ENCODE results near the gene RGMB.
A peak's percentile ranks its signal among the peaks of the same experiment; 100 is the strongest.

Gene RGMB

DNA sequence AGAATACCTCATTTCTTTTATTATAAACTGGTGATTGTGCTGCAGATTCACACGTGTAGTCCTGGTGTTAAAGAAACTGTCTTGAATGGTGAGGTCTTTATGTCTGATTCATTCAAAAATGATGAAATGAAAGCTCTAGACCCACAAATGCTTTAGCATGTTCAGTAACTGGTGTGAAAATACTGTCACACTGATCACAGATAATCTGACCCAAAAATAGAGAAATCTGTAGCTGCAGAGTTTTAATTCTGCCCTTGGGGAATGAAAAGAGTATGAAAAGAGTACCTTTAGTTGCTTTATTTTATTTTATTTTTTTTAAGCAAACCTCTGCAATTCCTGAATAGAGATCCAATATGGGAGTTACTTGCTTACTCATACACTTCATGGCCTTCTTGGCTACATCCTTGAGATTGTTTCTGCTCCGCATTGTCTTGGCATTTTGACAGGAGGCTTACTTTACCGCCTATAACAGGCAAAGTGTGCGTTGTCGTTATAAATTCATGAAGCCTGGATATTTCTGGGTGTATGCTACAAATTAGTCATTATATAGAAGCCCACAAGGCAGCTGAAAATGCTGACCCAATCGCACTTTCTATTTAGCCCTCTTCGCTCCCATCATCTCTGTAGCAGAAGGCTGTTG lies 2.7 kb downstream of the RGMB start:
- Histone ChIP-seq H3K36me3 (ENCODE audit: insufficient read depth, low read length) (peaks cover 20% of the 10 kb centered on the region), H3K4me3 (peak overlapping the region; percentile 96), H3K9ac (ENCODE audit: insufficient read length) (no peak overlapping the region), H3K27ac (no peak overlapping the region), H3K9me3 (ENCODE audit: low read depth, low read length) (no peaks in the 10 kb centered on the region)
- TF ChIP-seq FOXP2 (optimal IDR thresholded peaks at IDR 0.05; ENCODE audit: control extremely low read depth, extremely low read length, insufficient read depth) (no peak), EZH2 (IDR thresholded peaks at IDR 0.05) (no peak), POLR2AphosphoS5 (IDR thresholded peaks at IDR 0.05; ENCODE audit: borderline replicate concordance, low read depth, low read length) (no peak)
- no peak for DNase-seq (ENCODE audit: low read depth, low spot score)

DNA sequence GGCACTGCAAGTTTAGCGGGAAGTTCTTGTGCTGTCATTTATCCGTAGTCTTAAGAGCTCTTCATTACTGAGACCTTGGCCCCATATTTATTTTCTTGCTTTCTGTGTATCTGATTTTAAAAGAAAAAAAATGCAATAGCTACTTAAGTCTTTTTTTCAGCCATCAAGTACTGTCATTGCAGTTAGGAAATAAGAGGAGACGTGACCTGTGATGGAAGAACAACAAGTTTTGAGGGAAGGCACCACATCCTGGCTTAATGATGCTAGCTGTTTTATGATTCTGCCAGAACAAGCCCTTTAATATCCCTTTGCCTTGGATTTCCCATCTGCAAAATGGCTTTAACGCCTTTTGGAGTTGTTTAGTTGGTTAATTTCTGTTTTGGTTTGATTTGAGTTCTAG lies 3.8 kb downstream of the RGMB start:
- Histone ChIP-seq H3K9ac (ENCODE audit: insufficient read length) (no peak overlapping the region), H3K27ac (no peak overlapping the region), H3K36me3 (ENCODE audit: insufficient read depth, low read length) (peaks cover 29% of the 10 kb centered on the region), H3K9me3 (ENCODE audit: low read depth, low read length) (no peaks in the 10 kb centered on the region), H3K4me3 (no peak overlapping the region)
- TF ChIP-seq POLR2AphosphoS5 (IDR thresholded peaks at IDR 0.05; ENCODE audit: borderline replicate concordance, low read depth, low read length) = no peak
- TF ChIP-seq EZH2 (IDR thresholded peaks at IDR 0.05) = no peak
- no peak for TF ChIP-seq FOXP2 (optimal IDR thresholded peaks at IDR 0.05; ENCODE audit: control extremely low read depth, extremely low read length, insufficient read depth)
- no peak for DNase-seq (ENCODE audit: low read depth, low spot score)

DNA sequence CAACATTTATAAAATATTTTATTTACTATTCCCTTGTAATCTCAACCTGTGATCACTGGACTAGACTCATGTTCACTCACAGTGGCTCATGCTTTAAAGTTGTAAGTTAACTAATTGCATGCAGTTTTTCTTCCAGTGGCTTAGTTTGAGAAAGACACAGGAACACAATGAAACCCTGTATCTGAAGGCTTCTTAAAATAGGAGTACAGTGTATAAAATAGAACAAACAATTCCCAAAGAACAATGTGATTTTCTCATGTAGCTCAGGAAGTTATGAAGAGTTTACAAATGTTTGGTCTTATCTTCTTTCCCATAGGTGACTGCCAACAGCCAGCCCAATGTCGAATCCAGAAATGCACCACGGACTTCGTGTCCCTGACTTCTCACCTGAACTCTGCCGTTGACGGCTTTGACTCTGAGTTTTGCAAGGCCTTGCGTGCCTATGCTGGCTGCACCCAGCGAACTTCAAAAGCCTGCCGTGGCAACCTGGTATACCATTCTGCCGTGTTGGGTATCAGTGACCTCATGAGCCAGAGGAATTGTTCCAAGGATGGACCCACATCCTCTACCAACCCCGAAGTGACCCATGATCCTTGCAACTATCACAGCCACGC lies 5.9 kb downstream of the RGMB start:
- no peaks in the 10 kb centered on the region for H3K9me3 ChIP-seq (ENCODE audit: low read depth, low read length)
- peaks cover 43% of the 10 kb centered on the region for H3K36me3 ChIP-seq (ENCODE audit: insufficient read depth, low read length)
- H3K4me3 ChIP-seq = no peak overlapping the region
- DNase-seq (ENCODE audit: low read depth, low spot score) = no peak
- no peak overlapping the region for H3K9ac ChIP-seq (ENCODE audit: insufficient read length)
- H3K27ac ChIP-seq = no peak overlapping the region
- TF ChIP-seq POLR2AphosphoS5 (IDR thresholded peaks at IDR 0.05; ENCODE audit: borderline replicate concordance, low read depth, low read length) (no peak), EZH2 (IDR thresholded peaks at IDR 0.05) (no peak), FOXP2 (optimal IDR thresholded peaks at IDR 0.05; ENCODE audit: control extremely low read depth, extremely low read length, insufficient read depth) (no peak)

DNA sequence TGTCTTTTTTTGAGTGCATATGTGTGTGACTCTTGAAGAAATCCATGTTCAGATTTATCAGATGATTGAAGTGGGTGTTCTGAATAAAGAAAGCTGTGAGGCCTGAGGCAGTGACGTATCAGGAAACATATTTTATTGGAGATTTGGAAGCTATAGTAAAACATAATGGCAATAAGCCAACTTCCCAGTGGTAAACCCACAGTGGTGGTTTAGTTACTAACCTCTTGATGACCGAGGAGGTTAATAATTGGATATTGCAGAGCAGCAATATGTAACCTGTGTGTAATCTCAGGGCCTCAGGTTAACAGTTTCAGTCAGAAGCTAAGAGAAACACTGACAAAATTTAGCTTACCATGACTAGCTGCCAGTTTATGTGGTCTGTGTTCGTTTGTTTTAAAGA lies 6.9 kb downstream of the RGMB start:
- Histone ChIP-seq H3K9me3 (ENCODE audit: low read depth, low read length) (no peaks in the 10 kb centered on the region), H3K36me3 (ENCODE audit: insufficient read depth, low read length) (peaks cover 43% of the 10 kb centered on the region), H3K27ac (no peak overlapping the region), H3K9ac (ENCODE audit: insufficient read length) (no peak overlapping the region), H3K4me3 (no peak overlapping the region)
- no peak for DNase-seq (ENCODE audit: low read depth, low spot score)
- TF ChIP-seq POLR2AphosphoS5 (IDR thresholded peaks at IDR 0.05; ENCODE audit: borderline replicate concordance, low read depth, low read length) (no peak), EZH2 (IDR thresholded peaks at IDR 0.05) (no peak), FOXP2 (optimal IDR thresholded peaks at IDR 0.05; ENCODE audit: control extremely low read depth, extremely low read length, insufficient read depth) (no peak)

DNA sequence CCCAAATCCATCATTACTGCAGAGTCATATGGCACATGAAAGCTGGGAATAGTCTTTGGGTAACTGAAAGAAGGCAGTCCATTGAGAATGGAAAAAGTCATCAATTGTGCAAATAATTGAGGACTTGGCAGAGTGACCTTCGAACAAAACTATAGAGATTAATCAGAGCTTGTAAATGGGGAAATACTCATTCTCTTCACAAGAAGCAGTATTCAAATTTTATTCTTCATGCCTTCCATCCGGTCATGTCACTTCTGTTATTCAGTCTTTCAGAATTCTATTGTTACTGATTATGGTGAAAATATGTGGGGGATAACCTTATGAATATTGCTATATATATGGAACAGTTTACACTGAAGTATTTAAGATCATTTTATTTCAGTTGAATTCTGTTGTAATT lies 8.1 kb downstream of the RGMB start:
- no peak overlapping the region for H3K4me3 ChIP-seq
- no peak overlapping the region for H3K9ac ChIP-seq (ENCODE audit: insufficient read length)
- TF ChIP-seq POLR2AphosphoS5 (IDR thresholded peaks at IDR 0.05; ENCODE audit: borderline replicate concordance, low read depth, low read length) (no peak), EZH2 (IDR thresholded peaks at IDR 0.05) (no peak), FOXP2 (optimal IDR thresholded peaks at IDR 0.05; ENCODE audit: control extremely low read depth, extremely low read length, insufficient read depth) (no peak)
- no peak overlapping the region for H3K27ac ChIP-seq
- no peak for DNase-seq (ENCODE audit: low read depth, low spot score)
- H3K9me3 ChIP-seq (ENCODE audit: low read depth, low read length) = no peaks in the 10 kb centered on the region
- H3K36me3 ChIP-seq (ENCODE audit: insufficient read depth, low read length) = peaks cover 43% of the 10 kb centered on the region

DNA sequence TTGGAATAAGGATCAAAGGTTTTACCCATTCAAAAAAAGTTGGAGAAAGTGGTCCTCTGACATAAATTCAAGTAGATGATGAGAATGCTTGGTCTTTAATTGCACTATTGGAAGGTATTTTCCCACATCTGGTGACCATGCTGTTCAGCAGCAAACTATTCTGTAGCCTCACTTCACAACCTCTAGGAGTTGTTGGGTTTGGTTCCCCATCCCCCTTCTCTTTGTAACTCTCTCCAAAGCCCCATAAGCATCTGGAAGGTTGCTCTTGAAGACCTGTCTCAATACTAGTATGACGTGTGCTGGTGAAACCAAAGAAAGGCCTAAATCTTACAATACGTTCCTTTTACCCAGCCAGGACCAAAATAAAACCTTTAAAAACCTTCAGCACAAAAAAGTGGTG lies 8.5 kb downstream of the RGMB start:
- H3K36me3 ChIP-seq (ENCODE audit: insufficient read depth, low read length) = peaks cover 43% of the 10 kb centered on the region
- no peak overlapping the region for H3K27ac ChIP-seq
- no peak overlapping the region for H3K4me3 ChIP-seq
- no peak overlapping the region for H3K9ac ChIP-seq (ENCODE audit: insufficient read length)
- TF ChIP-seq POLR2AphosphoS5 (IDR thresholded peaks at IDR 0.05; ENCODE audit: borderline replicate concordance, low read depth, low read length) = no peak
- no peak for TF ChIP-seq FOXP2 (optimal IDR thresholded peaks at IDR 0.05; ENCODE audit: control extremely low read depth, extremely low read length, insufficient read depth)
- TF ChIP-seq EZH2 (IDR thresholded peaks at IDR 0.05) = no peak
- no peaks in the 10 kb centered on the region for H3K9me3 ChIP-seq (ENCODE audit: low read depth, low read length)
- DNase-seq (ENCODE audit: low read depth, low spot score) = no peak

DNA sequence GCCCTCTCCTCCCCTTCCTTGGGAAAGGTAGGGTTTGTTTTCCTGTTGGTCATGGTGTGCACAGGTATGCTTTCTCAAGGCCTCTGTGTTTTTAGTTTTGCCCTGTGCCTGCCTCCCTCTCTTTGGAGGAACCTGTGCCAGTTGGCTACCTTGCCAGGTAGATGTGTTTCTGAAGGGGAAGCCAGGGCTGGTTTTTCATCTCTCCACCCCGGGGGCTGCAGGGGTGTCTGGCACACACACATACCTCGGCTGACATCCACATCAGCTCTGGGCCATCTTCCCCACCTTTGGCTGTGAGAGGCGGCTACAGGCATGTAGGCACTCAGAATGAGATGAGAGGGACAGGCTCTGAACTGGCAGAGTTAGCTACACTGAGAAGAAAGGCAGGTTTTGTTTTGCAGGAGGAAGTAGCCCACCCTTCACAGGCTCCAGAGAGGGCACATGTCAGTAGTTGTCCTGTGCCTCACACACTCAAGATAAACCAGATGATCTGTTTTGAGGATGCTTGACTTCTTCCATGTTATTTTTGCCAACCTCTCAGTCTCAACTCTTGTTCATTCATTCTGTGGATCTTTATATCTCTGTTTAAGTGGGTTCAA lies 9.7 kb downstream of the RGMB start:
- peaks cover 49% of the 10 kb centered on the region for H3K36me3 ChIP-seq (ENCODE audit: insufficient read depth, low read length)
- DNase-seq (ENCODE audit: low read depth, low spot score) = no peak
- no peaks in the 10 kb centered on the region for H3K9me3 ChIP-seq (ENCODE audit: low read depth, low read length)
- H3K9ac ChIP-seq (ENCODE audit: insufficient read length) = no peak overlapping the region
- no peak overlapping the region for H3K27ac ChIP-seq
- no peak for TF ChIP-seq FOXP2 (optimal IDR thresholded peaks at IDR 0.05; ENCODE audit: control extremely low read depth, extremely low read length, insufficient read depth)
- no peak for TF ChIP-seq EZH2 (IDR thresholded peaks at IDR 0.05)
- TF ChIP-seq POLR2AphosphoS5 (IDR thresholded peaks at IDR 0.05; ENCODE audit: borderline replicate concordance, low read depth, low read length) = no peak
- no peak overlapping the region for H3K4me3 ChIP-seq

DNA sequence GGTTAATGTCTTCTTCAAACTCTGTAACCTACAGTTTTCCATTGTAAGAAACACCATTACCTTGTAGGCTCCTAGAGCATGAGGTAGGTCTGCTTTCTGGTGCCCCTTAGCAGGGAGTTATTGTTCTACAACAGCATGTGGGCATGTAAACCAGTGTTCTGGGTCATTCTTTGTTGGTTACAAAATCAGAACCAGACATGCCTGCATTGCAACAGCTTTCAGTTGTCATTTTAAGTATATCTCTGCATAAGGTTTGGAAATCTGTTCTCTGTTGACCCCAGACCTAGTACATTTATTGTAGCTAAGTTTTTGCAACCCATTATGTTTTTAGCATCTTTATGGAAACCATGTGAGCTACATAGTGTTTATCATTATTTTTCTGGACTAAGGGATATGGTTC lies 10.9 kb downstream of the RGMB start:
- peaks cover 47% of the 10 kb centered on the region for H3K36me3 ChIP-seq (ENCODE audit: insufficient read depth, low read length)
- no peak for DNase-seq (ENCODE audit: low read depth, low spot score)
- no peak overlapping the region for H3K9ac ChIP-seq (ENCODE audit: insufficient read length)
- H3K9me3 ChIP-seq (ENCODE audit: low read depth, low read length) = no peaks in the 10 kb centered on the region
- no peak overlapping the region for H3K4me3 ChIP-seq
- no peak overlapping the region for H3K27ac ChIP-seq
- TF ChIP-seq FOXP2 (optimal IDR thresholded peaks at IDR 0.05; ENCODE audit: control extremely low read depth, extremely low read length, insufficient read depth) (no peak), EZH2 (IDR thresholded peaks at IDR 0.05) (no peak), POLR2AphosphoS5 (IDR thresholded peaks at IDR 0.05; ENCODE audit: borderline replicate concordance, low read depth, low read length) (no peak)
